Keratinocyte (primary cell): ENCODE results near the gene SPTBN4. TPM values are rescaled to one million over a fixed set of nuclear protein-coding genes. Genes with fewer than 3 reads are reported as not detected.
"Not testable (repeated sequence)": the region's sequence is repeated elsewhere in the genome, so short reads cannot be mapped to it uniquely, and the experiment has no call there.

Experiments
- DNase-seq: peaks from one replicate; pipeline ENCODE4 v3.0.0-alpha.2; 2011; ENCODE audit warnings: low read depth, missing footprints, low spot score
- FAIRE-seq: peaks from 2 replicates; lab custom pipeline; 2011; peaks lifted over from hg19 to GRCh38; lab: Jason Lieb, UNC
- H2AFZ ChIP-seq: 2 replicates; pipeline ENCODE4 v1.6.0; 2012; ENCODE audit warnings: low read length, control low read depth, inconsistent platforms; ENCODE audit not compliant: control insufficient read depth
- H3K27ac ChIP-seq: 2 replicates; pipeline ENCODE4 v1.5.1; 2011; ENCODE audit warnings: low read length; ENCODE audit not compliant: control insufficient read depth, insufficient read depth
- H3K27me3 ChIP-seq: 3 replicates; pipeline ENCODE4 v1.6.0; 2011; ENCODE audit warnings: low read length; ENCODE audit not compliant: control insufficient read depth, insufficient read depth; ENCODE audit errors: extremely low read depth
- H3K36me3 ChIP-seq, 2 experiments: 2 replicates in 1 of 2; 3 replicates in 1 of 2; pipeline ENCODE4 v1.5.1; 2011; ENCODE audit warnings: low read length in 2 of 2, mild to moderate bottlenecking in 1 of 2; ENCODE audit not compliant: control insufficient read depth in 2 of 2, insufficient read depth in 2 of 2; ENCODE audit errors: extremely low read depth in 1 of 2
- H3K4me1 ChIP-seq: 3 replicates; pipeline ENCODE4 v1.5.1; 2011; ENCODE audit warnings: low read length; ENCODE audit not compliant: control insufficient read depth, insufficient read depth; ENCODE audit errors: extremely low read depth
- H3K4me2 ChIP-seq: 3 replicates; pipeline ENCODE4 v1.6.0; 2011; ENCODE audit warnings: low read depth, low read length; ENCODE audit not compliant: control insufficient read depth, insufficient read depth; ENCODE audit errors: extremely low read depth
- H3K4me3 ChIP-seq, 3 experiments: fragments of 200-600 bp in 1 of 3; sonication (generic) in 1 of 3; 2 replicates in 2 of 3; 3 replicates in 1 of 3; pipeline ENCODE4 v1.5.1; 2011 to 2016; ENCODE audit warnings: low read length in 3 of 3, mild to moderate bottlenecking in 3 of 3, control low read depth in 2 of 3, inconsistent platforms in 1 of 3, low read depth in 1 of 3, mixed read lengths in 1 of 3, mixed run types in 1 of 3, moderate library complexity in 1 of 3; ENCODE audit not compliant: control insufficient read depth in 2 of 3, insufficient read depth in 2 of 3; ENCODE audit errors: extremely low read depth in 1 of 3
- H3K79me2 ChIP-seq: 2 replicates; pipeline ENCODE4 v1.6.0; 2012; ENCODE audit warnings: low read length; ENCODE audit not compliant: control insufficient read depth, insufficient read depth
- H3K9ac ChIP-seq: 3 replicates; pipeline ENCODE4 v1.6.0; 2011; ENCODE audit warnings: low read length; ENCODE audit not compliant: control insufficient read depth, insufficient read depth; ENCODE audit errors: extremely low read depth
- H3K9me1 ChIP-seq: 3 replicates; pipeline ENCODE4 v1.6.0; 2011; ENCODE audit warnings: low read length; ENCODE audit not compliant: control insufficient read depth, insufficient read depth; ENCODE audit errors: extremely low read depth
- H3K9me3 ChIP-seq: 2 replicates; pipeline ENCODE4 v1.5.1; 2012; ENCODE audit warnings: low read depth, low read length; ENCODE audit not compliant: control insufficient read depth
- H4K20me1 ChIP-seq: 3 replicates; pipeline ENCODE4 v1.6.0; 2011; ENCODE audit warnings: low read length; ENCODE audit not compliant: control insufficient read depth, insufficient read depth; ENCODE audit errors: extremely low read depth
- EZH2 ChIP-seq: IDR thresholded peaks from one replicate; pipeline ENCODE4 v1.6.1; 2012; ENCODE audit warnings: inconsistent platforms, mild to moderate bottlenecking, low read length, moderate library complexity
- dilution Hi-C: fragments of 300-500 bp; cut with MboI; formaldehyde crosslinking; loops from one replicate; pipeline ENCODE4 v1.7.0; 2020; ENCODE audit warnings: low sequenced_read_pairs; ENCODE audit not compliant: extremely low pct_ligation_motif_present
- polyA plus RNA-seq, 5 experiments: library from polyadenylated mRNA; depleted of rRNA in 3 of 5; stranded (reverse) in 3 of 5; stranded (forward) in 1 of 5; unstranded in 1 of 5; fragments of >200 nt; gene quantifications; 1 replicate in 1 of 5; 2 replicates in 3 of 5; 3 replicates in 1 of 5; pipeline versions ENCODE4 v1.2.1 to v1.2.3, GENCODE V29; 2011 to 2012; ENCODE audit warnings: missing spikeins in 2 of 5, low read depth in 1 of 5, low replicate concordance in 1 of 5
- TF ChIP-seq, protein P1 (sequence below), 3 experiments: IDR thresholded peaks in 1 of 3; conservative IDR thresholded peaks in 1 of 3; optimal IDR thresholded peaks in 1 of 3; 2 replicates in 2 of 3; 3 replicates in 1 of 3; pipeline versions ENCODE3 to v1.5.1; 2011; ENCODE audit warnings: low read length in 3 of 3, mild to moderate bottlenecking in 3 of 3, moderate library complexity in 2 of 3, control low read depth in 1 of 3, inconsistent platforms in 1 of 3; ENCODE audit not compliant: insufficient read depth in 2 of 3; ENCODE audit errors: extremely low read depth in 1 of 3

Gene SPTBN4
- polyA plus RNA-seq, 1 donor (not counting 4 experiments of a cell fraction or from before 2014, with no cell fraction given): 0.17 TPM

GRCh38 chr19:40590464-40591265 is 123.9 kb downstream of the SPTBN4 start:
- dilution Hi-C loops: no loop called here
- Histone ChIP-seq H3K4me1 (peaks cover 11% of the 10 kb centered on the region), H3K79me2 (no peaks in the 10 kb centered on the region), H2AFZ (no peak overlapping the region), H4K20me1 (no peaks in the 10 kb centered on the region), H3K4me3 (no peak overlapping the region), H3K27me3 (no peaks in the 10 kb centered on the region), H3K36me3 (peaks cover 1 to 6% of the 10 kb centered on the region in 2 experiments), H3K9ac (no peak overlapping the region), H3K9me3 (no peaks in the 10 kb centered on the region), H3K4me2 (no peak overlapping the region), H3K27ac (no peak overlapping the region), H3K9me1 (no peaks in the 10 kb centered on the region)
- TF ChIP-seq, protein P1, sequence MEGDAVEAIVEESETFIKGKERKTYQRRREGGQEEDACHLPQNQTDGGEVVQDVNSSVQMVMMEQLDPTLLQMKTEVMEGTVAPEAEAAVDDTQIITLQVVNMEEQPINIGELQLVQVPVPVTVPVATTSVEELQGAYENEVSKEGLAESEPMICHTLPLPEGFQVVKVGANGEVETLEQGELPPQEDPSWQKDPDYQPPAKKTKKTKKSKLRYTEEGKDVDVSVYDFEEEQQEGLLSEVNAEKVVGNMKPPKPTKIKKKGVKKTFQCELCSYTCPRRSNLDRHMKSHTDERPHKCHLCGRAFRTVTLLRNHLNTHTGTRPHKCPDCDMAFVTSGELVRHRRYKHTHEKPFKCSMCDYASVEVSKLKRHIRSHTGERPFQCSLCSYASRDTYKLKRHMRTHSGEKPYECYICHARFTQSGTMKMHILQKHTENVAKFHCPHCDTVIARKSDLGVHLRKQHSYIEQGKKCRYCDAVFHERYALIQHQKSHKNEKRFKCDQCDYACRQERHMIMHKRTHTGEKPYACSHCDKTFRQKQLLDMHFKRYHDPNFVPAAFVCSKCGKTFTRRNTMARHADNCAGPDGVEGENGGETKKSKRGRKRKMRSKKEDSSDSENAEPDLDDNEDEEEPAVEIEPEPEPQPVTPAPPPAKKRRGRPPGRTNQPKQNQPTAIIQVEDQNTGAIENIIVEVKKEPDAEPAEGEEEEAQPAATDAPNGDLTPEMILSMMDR (optimal IDR thresholded peaks at IDR 0.05 in 1 of 3, IDR thresholded peaks at IDR 0.05 in 1 of 3, conservative IDR thresholded peaks at IDR 0.05 in 1 of 3; ENCODE audit: extremely low read depth in 1 of 3, insufficient read depth in 2 of 3, low read length in 3 of 3): no peak
- no peak for TF ChIP-seq EZH2
- no peak for DNase-seq
- no peak for FAIRE-seq

- H4K20me1 ChIP-seq, H3K9ac ChIP-seq, H2AFZ ChIP-seq, H3K79me2 ChIP-seq, dilution Hi-C loops, H3K27ac ChIP-seq, FAIRE-seq, H3K4me2 ChIP-seq, H3K36me3 ChIP-seq, H3K27me3 ChIP-seq, H3K4me3 ChIP-seq, H3K9me3 ChIP-seq, DNase-seq, H3K9me1 ChIP-seq: not testable (repeated sequence)
- H3K4me1 ChIP-seq: peaks cover 11% of the 10 kb centered on the region
These were observed 124.9 kb downstream of the SPTBN4 start for GRCh38 chr19:40591724-40592123.
